H9 (cell line): ENCODE data around the gene HDAC5. TPM values are rescaled to one million over a fixed set of nuclear protein-coding genes. Genes with fewer than 3 reads are reported as not detected.

ENCODE experiments used
- DNase-seq: peaks from one replicate; pipeline ENCODE4 v3.0.0-alpha.2; 2017
- H2AFZ ChIP-seq: one replicate; pipeline ENCODE4 v1.6.1; 2013; ENCODE audit warnings: mild to moderate bottlenecking, low read length, control low read depth, moderate library complexity
- H2AK5ac ChIP-seq: 2 replicates; pipeline ENCODE4 v1.6.1; 2013; ENCODE audit warnings: low read length, control low read depth, mixed read lengths; ENCODE audit not compliant: insufficient read length
- H2BK120ac ChIP-seq: one replicate; pipeline ENCODE4 v1.6.1; 2013; ENCODE audit warnings: low read depth, mild to moderate bottlenecking, low read length, control low read depth, inconsistent platforms; ENCODE audit not compliant: poor library complexity, severe bottlenecking
- H2BK12ac ChIP-seq: 2 replicates; pipeline ENCODE4 v1.6.1; 2013; ENCODE audit warnings: low read length, control low read depth, mixed read lengths, low read depth; ENCODE audit not compliant: insufficient read length
- H2BK15ac ChIP-seq: 2 replicates; pipeline ENCODE4 v1.6.1; 2013; ENCODE audit warnings: low read depth, low read length, control low read depth
- H2BK20ac ChIP-seq: one replicate; pipeline ENCODE4 v1.6.1; 2013; ENCODE audit warnings: low read depth, mild to moderate bottlenecking, low read length, control low read depth, inconsistent platforms; ENCODE audit not compliant: poor library complexity, severe bottlenecking
- H2BK5ac ChIP-seq: 2 replicates; pipeline ENCODE4 v1.6.1; 2013; ENCODE audit warnings: low read length, control low read depth, mixed read lengths; ENCODE audit not compliant: insufficient read length
- H3K14ac ChIP-seq: 2 replicates; pipeline ENCODE4 v1.6.1; 2013; ENCODE audit warnings: low read length, control low read depth; ENCODE audit not compliant: insufficient read depth
- H3K18ac ChIP-seq: 2 replicates; pipeline ENCODE4 v1.6.1; 2013; ENCODE audit warnings: low read depth, mild to moderate bottlenecking, mixed read lengths, low read length, control low read depth; ENCODE audit not compliant: insufficient read length
- H3K23ac ChIP-seq: 2 replicates; pipeline ENCODE4 v1.6.1; 2013; ENCODE audit warnings: low read length, control low read depth, mixed read lengths, low read depth; ENCODE audit not compliant: insufficient read length
- H3K23me2 ChIP-seq: 2 replicates; pipeline ENCODE4 v1.6.1; 2013; ENCODE audit warnings: low read depth, mild to moderate bottlenecking, mixed read lengths, low read length, control low read depth; ENCODE audit not compliant: insufficient read length, poor library complexity, severe bottlenecking
- H3K27ac ChIP-seq: 2 replicates; pipeline ENCODE4 v1.5.1; 2013; ENCODE audit warnings: low read length, control low read depth, mixed read lengths, low read depth; ENCODE audit not compliant: insufficient read length
- H3K27me3 ChIP-seq: 2 replicates; pipeline ENCODE4 v1.6.1; 2013; ENCODE audit warnings: low read length, control low read depth, inconsistent platforms; ENCODE audit not compliant: insufficient read depth
- H3K4ac ChIP-seq: 2 replicates; pipeline ENCODE4 v1.6.1; 2013; ENCODE audit warnings: low read depth, mild to moderate bottlenecking, control low read depth, inconsistent platforms, low read length, moderate library complexity
- H3K4me1 ChIP-seq: 2 replicates; pipeline ENCODE4 v1.6.1; 2013; ENCODE audit warnings: low read length, control low read depth, inconsistent platforms; ENCODE audit not compliant: insufficient read depth
- H3K4me2 ChIP-seq: 2 replicates; pipeline ENCODE4 v1.6.1; 2013; ENCODE audit warnings: low read length, control low read depth, mixed read lengths; ENCODE audit not compliant: insufficient read length, insufficient read depth
- H3K56ac ChIP-seq: 2 replicates; pipeline ENCODE4 v1.6.1; 2013; ENCODE audit warnings: low read depth, mild to moderate bottlenecking, mixed read lengths, low read length, control low read depth; ENCODE audit not compliant: insufficient read length
- H3K79me1 ChIP-seq: 2 replicates; pipeline ENCODE4 v1.6.1; 2013; ENCODE audit warnings: low read depth, mild to moderate bottlenecking, moderate library complexity, low read length, control low read depth, inconsistent platforms; ENCODE audit not compliant: insufficient read depth, poor library complexity, severe bottlenecking
- H3K79me2 ChIP-seq: 2 replicates; pipeline ENCODE4 v1.6.1; 2013; ENCODE audit warnings: low read length, control low read depth, inconsistent platforms; ENCODE audit not compliant: insufficient read depth
- H3K9ac ChIP-seq: 2 replicates; pipeline ENCODE4 v1.6.1; 2013; ENCODE audit warnings: low read length, control low read depth, mixed read lengths; ENCODE audit not compliant: insufficient read length; ENCODE audit errors: extremely low read depth
- H3K9me3 ChIP-seq: one replicate; pipeline ENCODE4 v1.6.1; 2013; ENCODE audit warnings: low read depth, low read length, inconsistent platforms; ENCODE audit not compliant: control insufficient read depth
- H3T11ph ChIP-seq: one replicate; pipeline ENCODE4 v1.6.1; 2013; ENCODE audit warnings: mild to moderate bottlenecking, low read length, control low read depth, inconsistent platforms
- H4K20me1 ChIP-seq: one replicate; pipeline ENCODE4 v1.6.1; 2013; ENCODE audit not compliant: control insufficient read depth, insufficient read length, insufficient read depth
- H4K5ac ChIP-seq: 2 replicates; pipeline ENCODE4 v1.6.1; 2013; ENCODE audit warnings: low read depth, mild to moderate bottlenecking, mixed read lengths, low read length, control low read depth; ENCODE audit not compliant: insufficient read length
- H4K8ac ChIP-seq: replicated peaks from 2 replicates; pipeline ENCODE4 v1.6.1; 2013; ENCODE audit warnings: low read length, control low read depth, mixed read lengths, low read depth; ENCODE audit not compliant: insufficient read length
- H4K91ac ChIP-seq: 2 replicates; pipeline ENCODE4 v1.6.1; 2013; ENCODE audit warnings: low read depth, mild to moderate bottlenecking, moderate library complexity, mixed read lengths, low read length, control low read depth; ENCODE audit not compliant: insufficient read length
- H3K27ac Mint-ChIP-seq, 3 experiments: 2 replicates in 2 of 3; 3 replicates in 1 of 3; pipeline ENCODE4 v1.8.0; 2020 to 2021; ENCODE audit warnings: mixed read lengths in 3 of 3, mild to moderate bottlenecking in 1 of 3, moderate library complexity in 1 of 3
- H3K27me3 Mint-ChIP-seq: 2 replicates; pipeline ENCODE4 v1.8.0; 2021; ENCODE audit warnings: low read depth, mild to moderate bottlenecking, moderate library complexity, mixed read lengths
- H3K36me3 Mint-ChIP-seq, 3 experiments: 2 replicates in 2 of 3; 3 replicates in 1 of 3; pipeline ENCODE4 v1.8.0; 2020 to 2021; ENCODE audit warnings: low read depth in 3 of 3, mixed read lengths in 3 of 3; ENCODE audit not compliant: insufficient read depth in 1 of 3
- H3K4me1 Mint-ChIP-seq, 2 experiments: 2 replicates each; pipeline ENCODE4 v1.8.0; 2020; ENCODE audit warnings: mixed read lengths in 2 of 2
- H3K4me3 Mint-ChIP-seq, 2 experiments: 2 replicates in 1 of 2; 3 replicates in 1 of 2; pipeline ENCODE4 v1.8.0; 2020 to 2021; ENCODE audit warnings: mild to moderate bottlenecking in 2 of 2, mixed read lengths in 2 of 2, moderate library complexity in 1 of 2
- H3K9me3 Mint-ChIP-seq, 2 experiments: 2 replicates in 1 of 2; 3 replicates in 1 of 2; pipeline ENCODE4 v1.8.0; 2020; ENCODE audit warnings: mild to moderate bottlenecking in 2 of 2, mixed read lengths in 2 of 2, moderate library complexity in 1 of 2
- WGBS: extraction: QIAGEN DNeasy Blood & Tissue Kit; methylation state at CpG from one replicate; pipeline ENCODE4 v1.1.7; 2013; ENCODE audit warnings: missing lambda C conversion rate, low lambda C conversion rate, mixed read lengths; ENCODE audit not compliant: insufficient read length; ENCODE audit errors: extremely low coverage; 5-methylcytosine and 5-hydroxymethylcytosine counted together
- total RNA-seq: library from RNA; stranded (reverse); gene quantifications from 2 replicates; pipeline ENCODE4 v1.2.1, GENCODE V29; 2021
- TF ChIP-seq, protein P1 (sequence below): fragments of 200-600 bp; sonication (generic); conservative IDR thresholded peaks from 3 replicates; pipeline ENCODE4 v1.8.0; 2021; ENCODE audit warnings: antibody characterized with exemption, mild to moderate bottlenecking

HDAC5 gene
- total RNA-seq, 1 experiment from 2014 or later: 39.5 TPM

DNA sequence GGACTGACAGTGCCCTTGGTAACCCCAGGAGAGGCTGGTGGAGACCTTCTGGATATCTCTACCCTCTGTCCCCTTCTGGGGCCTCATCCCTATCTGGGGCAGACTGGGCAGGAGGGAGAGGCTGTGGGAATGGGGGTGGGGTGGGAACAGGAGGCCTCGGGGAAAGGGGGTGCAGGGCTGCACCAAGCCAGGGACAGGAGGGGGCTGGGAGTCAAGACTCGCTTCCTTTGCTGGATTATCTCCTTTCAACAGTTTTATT lies 28.1 kb downstream of the HDAC5 start:
- Histone ChIP-seq H4K91ac (no peak overlapping the region), H2AFZ (no peak overlapping the region), H3K4me1 (no peaks in the 10 kb centered on the region; the same call in 1 of the 2 replicates), H4K8ac (no peak overlapping the region), H3K14ac (peak overlapping the region; percentile 32; the same call in 1 of the 2 replicates), H2BK120ac (no peak overlapping the region), H3K9ac (no peak overlapping the region), H3K9me3 (no peaks in the 10 kb centered on the region), H3K23me2 (peaks cover 7% of the 10 kb centered on the region), H2BK5ac (no peak overlapping the region), H3K27ac (peak overlapping the region; percentile 5), H3K4me2 (peak overlapping the region; percentile 60), H3K4ac (no peak overlapping the region; the same call in 1 of the 2 replicates), H4K20me1 (no peaks in the 10 kb centered on the region), H2BK15ac (no peak overlapping the region), H3K56ac (no peak overlapping the region), H3T11ph (no peak overlapping the region), H3K18ac (peak overlapping the region; percentile 5), H3K23ac (no peak overlapping the region), H3K79me2 (no peaks in the 10 kb centered on the region), H3K27me3 (no peaks in the 10 kb centered on the region), H2BK12ac (no peak overlapping the region), H3K79me1 (no peaks in the 10 kb centered on the region), H2BK20ac (no peak overlapping the region), H4K5ac (no peak overlapping the region), H2AK5ac (no peak overlapping the region)
- peaks cover 12 to 30% of the 10 kb centered on the region in 2 experiments for H3K4me1 Mint-ChIP-seq
- peak overlapping the region; percentile 100; a peak in 5 of 7 replicates for H3K27ac Mint-ChIP-seq
- DNase-seq: no peak
- H3K4me3 Mint-ChIP-seq: peak overlapping the region; percentile 62 to 85
- H3K27me3 Mint-ChIP-seq: no peaks in the 10 kb centered on the region
- H3K36me3 Mint-ChIP-seq: peaks cover 11 to 15% (median 12%) of the 10 kb centered on the region in 3 experiments; a peak in 6 of 7 replicates
- no CpG with 5 or more reads among the region's 2 CpGs for WGBS
- TF ChIP-seq, protein P1, sequence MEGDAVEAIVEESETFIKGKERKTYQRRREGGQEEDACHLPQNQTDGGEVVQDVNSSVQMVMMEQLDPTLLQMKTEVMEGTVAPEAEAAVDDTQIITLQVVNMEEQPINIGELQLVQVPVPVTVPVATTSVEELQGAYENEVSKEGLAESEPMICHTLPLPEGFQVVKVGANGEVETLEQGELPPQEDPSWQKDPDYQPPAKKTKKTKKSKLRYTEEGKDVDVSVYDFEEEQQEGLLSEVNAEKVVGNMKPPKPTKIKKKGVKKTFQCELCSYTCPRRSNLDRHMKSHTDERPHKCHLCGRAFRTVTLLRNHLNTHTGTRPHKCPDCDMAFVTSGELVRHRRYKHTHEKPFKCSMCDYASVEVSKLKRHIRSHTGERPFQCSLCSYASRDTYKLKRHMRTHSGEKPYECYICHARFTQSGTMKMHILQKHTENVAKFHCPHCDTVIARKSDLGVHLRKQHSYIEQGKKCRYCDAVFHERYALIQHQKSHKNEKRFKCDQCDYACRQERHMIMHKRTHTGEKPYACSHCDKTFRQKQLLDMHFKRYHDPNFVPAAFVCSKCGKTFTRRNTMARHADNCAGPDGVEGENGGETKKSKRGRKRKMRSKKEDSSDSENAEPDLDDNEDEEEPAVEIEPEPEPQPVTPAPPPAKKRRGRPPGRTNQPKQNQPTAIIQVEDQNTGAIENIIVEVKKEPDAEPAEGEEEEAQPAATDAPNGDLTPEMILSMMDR: no peak
- no peaks in the 10 kb centered on the region for H3K9me3 Mint-ChIP-seq
